ENCODE data around the gene SPON2.
A peak's percentile ranks its signal among the peaks of the same experiment; 100 is the strongest.

SPON2 gene

GRCh38 chr4:1208970-1209704, 36.8 kb upstream of the SPON2 start:
- no peak for DNase-seq (ENCODE audit: low spot score)

- peak; percentile 51 for DNase-seq (ENCODE audit: low spot score)
Measured at GRCh38 chr4:1208266-1208961, 36.0 kb upstream of the SPON2 start.

- peak; percentile 48 for DNase-seq (ENCODE audit: low spot score)
Measured at GRCh38 chr4:1207603-1208265, 35.4 kb upstream of the SPON2 start.

GRCh38 chr4:1207157-1207470, 34.7 kb upstream of the SPON2 start:
- peak; percentile 22 for DNase-seq (ENCODE audit: low spot score)

GRCh38 chr4:1206299-1207156, 34.1 kb upstream of the SPON2 start:
- peak; percentile 21 for DNase-seq (ENCODE audit: low spot score)

- peak; percentile 40 for DNase-seq (ENCODE audit: low spot score)
Measured at GRCh38 chr4:1205586-1206298, 33.4 kb upstream of the SPON2 start.

- peak; percentile 19 for DNase-seq (ENCODE audit: low spot score)
Measured at GRCh38 chr4:1204828-1205585, 32.6 kb upstream of the SPON2 start.

- DNase-seq (ENCODE audit: low spot score), result no peak
Measured at GRCh38 chr4:1204286-1204827, 32.0 kb upstream of the SPON2 start.

- peak; percentile 12 for DNase-seq (ENCODE audit: low spot score)
Measured at GRCh38 chr4:1203026-1203616, 30.7 kb upstream of the SPON2 start.

- DNase-seq (ENCODE audit: low spot score), result peak; percentile 3
Measured at GRCh38 chr4:1202526-1203011, 30.2 kb upstream of the SPON2 start.

GRCh38 chr4:1201851-1202525, 29.6 kb upstream of the SPON2 start:
- peak; percentile 11 for DNase-seq (ENCODE audit: low spot score)

- peak; percentile 42 for DNase-seq (ENCODE audit: low spot score)
Measured at GRCh38 chr4:1200425-1201035, 28.1 kb upstream of the SPON2 start.

GRCh38 chr4:1199556-1200331, 27.4 kb upstream of the SPON2 start:
- peak; percentile 11 for DNase-seq (ENCODE audit: low spot score)

- no peak for DNase-seq (ENCODE audit: low spot score)
Measured at GRCh38 chr4:1198098-1198844, 25.9 kb upstream of the SPON2 start.

- peak; percentile 17 for DNase-seq (ENCODE audit: low spot score)
Measured at GRCh38 chr4:1196421-1197183, 24.2 kb upstream of the SPON2 start.

- DNase-seq (ENCODE audit: low spot score), result peak; percentile 7
Measured at GRCh38 chr4:1195891-1196401, 23.6 kb upstream of the SPON2 start.
